DND-41 (cell line): ENCODE measurements around the gene GRIN2A.

Source experiments
- ATAC-seq: fragments of 200-7000 bp; cut with Tn5 transposase; 3 replicates; pipeline ENCODE4 v1.9.1; 2021; ENCODE audit warnings: low read depth; ENCODE audit not compliant: insufficient read depth
- DNase-seq: peaks from one replicate; pipeline ENCODE4 v3.0.0-alpha.2; 2020
- H2AFZ ChIP-seq: 2 replicates; pipeline ENCODE4 v1.6.0; 2012; ENCODE audit warnings: low read depth, low read length
- H3K27ac ChIP-seq: 2 replicates; pipeline ENCODE4 v1.5.1; 2012; ENCODE audit warnings: low read length, inconsistent platforms
- H3K27me3 ChIP-seq: fragments of 200-600 bp; sonication (generic); 2 replicates; pipeline ENCODE4 v1.6.0; 2012; ENCODE audit warnings: low read length, mild to moderate bottlenecking, inconsistent platforms; ENCODE audit not compliant: insufficient read depth, poor library complexity
- H3K36me3 ChIP-seq: 2 replicates; pipeline ENCODE4 v1.5.1; 2012; ENCODE audit warnings: low read length, inconsistent platforms; ENCODE audit not compliant: insufficient read depth
- H3K4me1 ChIP-seq: 2 replicates; pipeline ENCODE4 v1.5.1; 2012; ENCODE audit warnings: mild to moderate bottlenecking, low read length; ENCODE audit not compliant: insufficient read depth
- H3K4me2 ChIP-seq: 2 replicates; pipeline ENCODE4 v1.6.0; 2012; ENCODE audit warnings: mild to moderate bottlenecking, moderate library complexity, low read length, inconsistent platforms; ENCODE audit not compliant: insufficient read depth
- H3K4me3 ChIP-seq, 2 experiments: fragments of 200-600 bp in 1 of 2; shearing (Covaris generic) in 1 of 2; 2 replicates each; pipeline ENCODE4 v1.5.1; 2012 to 2016; ENCODE audit warnings: inconsistent platforms in 2 of 2, low read length in 2 of 2, mild to moderate bottlenecking in 2 of 2, low read depth in 1 of 2, moderate library complexity in 1 of 2
- H3K79me2 ChIP-seq: 2 replicates; pipeline ENCODE4 v1.6.0; 2012; ENCODE audit warnings: low read length, inconsistent platforms; ENCODE audit not compliant: insufficient read depth
- H3K9ac ChIP-seq: 2 replicates; pipeline ENCODE4 v1.6.0; 2012; ENCODE audit warnings: low read depth, mild to moderate bottlenecking, inconsistent platforms, low read length, moderate library complexity
- H3K9me3 ChIP-seq: 2 replicates; pipeline ENCODE4 v1.5.1; 2012; ENCODE audit warnings: low read length, moderate library complexity, mild to moderate bottlenecking, inconsistent platforms; ENCODE audit not compliant: insufficient read depth, severe bottlenecking
- H4K20me1 ChIP-seq: 2 replicates; pipeline ENCODE4 v1.6.0; 2012; ENCODE audit warnings: low read length; ENCODE audit not compliant: insufficient read depth
- EZH2 ChIP-seq: IDR thresholded peaks from 3 replicates; pipeline ENCODE4 v1.6.1; 2012; ENCODE audit warnings: borderline replicate concordance, low read depth, mild to moderate bottlenecking, moderate library complexity, low read length, inconsistent platforms; ENCODE audit not compliant: severe bottlenecking
- TF ChIP-seq, protein P1 (sequence below): IDR thresholded peaks from 2 replicates; pipeline ENCODE4 v1.5.1; 2012; ENCODE audit warnings: borderline replicate concordance, low read length, moderate library complexity, mild to moderate bottlenecking; ENCODE audit not compliant: poor library complexity, severe bottlenecking; ENCODE audit errors: extremely low read depth

Gene GRIN2A

DNA sequence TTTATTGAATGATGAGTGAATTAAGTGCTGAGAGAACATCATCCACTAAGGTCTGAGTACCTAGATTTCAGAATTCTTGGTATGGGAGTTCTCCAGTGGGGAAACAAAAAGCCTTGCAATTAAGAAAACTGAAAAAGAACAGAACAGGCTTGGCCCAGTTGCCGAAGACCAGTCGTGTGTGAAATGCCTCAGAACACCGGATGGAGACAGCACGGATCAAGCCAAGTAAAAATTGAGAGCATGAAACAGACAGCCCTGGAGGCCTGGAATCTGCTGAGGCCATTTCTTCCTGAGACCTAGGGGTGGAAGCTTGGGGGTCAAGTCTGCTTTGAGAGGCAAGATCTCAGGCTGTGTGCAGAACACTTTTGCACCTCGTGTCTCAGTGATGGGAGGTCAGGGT, 43.3 kb downstream of the GRIN2A start:
- Histone ChIP-seq H3K9ac (no peak overlapping the region), H3K27me3 (no peaks in the 10 kb centered on the region), H3K4me3 (no peak overlapping the region), H2AFZ (no peak overlapping the region), H3K36me3 (no peaks in the 10 kb centered on the region), H3K4me1 (no peaks in the 10 kb centered on the region), H3K79me2 (no peaks in the 10 kb centered on the region), H3K9me3 (no peaks in the 10 kb centered on the region), H3K27ac (no peak overlapping the region), H3K4me2 (no peak overlapping the region), H4K20me1 (no peaks in the 10 kb centered on the region)
- no peak for TF ChIP-seq EZH2
- TF ChIP-seq, protein P1, sequence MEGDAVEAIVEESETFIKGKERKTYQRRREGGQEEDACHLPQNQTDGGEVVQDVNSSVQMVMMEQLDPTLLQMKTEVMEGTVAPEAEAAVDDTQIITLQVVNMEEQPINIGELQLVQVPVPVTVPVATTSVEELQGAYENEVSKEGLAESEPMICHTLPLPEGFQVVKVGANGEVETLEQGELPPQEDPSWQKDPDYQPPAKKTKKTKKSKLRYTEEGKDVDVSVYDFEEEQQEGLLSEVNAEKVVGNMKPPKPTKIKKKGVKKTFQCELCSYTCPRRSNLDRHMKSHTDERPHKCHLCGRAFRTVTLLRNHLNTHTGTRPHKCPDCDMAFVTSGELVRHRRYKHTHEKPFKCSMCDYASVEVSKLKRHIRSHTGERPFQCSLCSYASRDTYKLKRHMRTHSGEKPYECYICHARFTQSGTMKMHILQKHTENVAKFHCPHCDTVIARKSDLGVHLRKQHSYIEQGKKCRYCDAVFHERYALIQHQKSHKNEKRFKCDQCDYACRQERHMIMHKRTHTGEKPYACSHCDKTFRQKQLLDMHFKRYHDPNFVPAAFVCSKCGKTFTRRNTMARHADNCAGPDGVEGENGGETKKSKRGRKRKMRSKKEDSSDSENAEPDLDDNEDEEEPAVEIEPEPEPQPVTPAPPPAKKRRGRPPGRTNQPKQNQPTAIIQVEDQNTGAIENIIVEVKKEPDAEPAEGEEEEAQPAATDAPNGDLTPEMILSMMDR = no peak
- no peak for DNase-seq
- ATAC-seq = no peak

DNA sequence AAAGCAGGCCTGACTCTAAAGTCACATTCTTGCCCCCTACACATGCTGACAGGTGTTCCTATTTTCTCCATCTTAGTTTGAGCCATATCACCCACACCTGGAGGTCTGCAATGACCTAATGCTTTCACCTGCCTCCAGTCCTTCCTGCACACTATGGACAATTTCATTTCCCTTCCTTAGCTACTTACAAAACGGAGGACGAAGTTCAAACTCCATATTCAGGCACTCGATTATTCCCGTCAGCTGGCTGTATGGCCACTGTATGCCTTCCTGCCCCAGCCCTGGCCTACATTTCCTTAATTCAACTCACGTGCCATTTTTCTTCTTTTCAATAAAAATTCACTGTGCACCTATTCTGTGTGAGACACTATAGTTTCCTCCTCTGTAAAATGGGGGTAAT, 44.9 kb downstream of the GRIN2A start:
- no peaks in the 10 kb centered on the region for H3K4me1 ChIP-seq
- no peak overlapping the region for H3K27ac ChIP-seq
- DNase-seq (no peak), ATAC-seq (no peak)
- H3K9me3 ChIP-seq = no peaks in the 10 kb centered on the region
- no peaks in the 10 kb centered on the region for H3K36me3 ChIP-seq
- H4K20me1 ChIP-seq = no peaks in the 10 kb centered on the region
- no peak overlapping the region for H3K9ac ChIP-seq
- H2AFZ ChIP-seq = no peak overlapping the region
- no peak overlapping the region for H3K4me2 ChIP-seq
- H3K79me2 ChIP-seq = no peaks in the 10 kb centered on the region
- no peak for TF ChIP-seq EZH2
- TF ChIP-seq, protein P1 = no peak
- H3K27me3 ChIP-seq = no peaks in the 10 kb centered on the region
- H3K4me3 ChIP-seq = no peak overlapping the region

DNA sequence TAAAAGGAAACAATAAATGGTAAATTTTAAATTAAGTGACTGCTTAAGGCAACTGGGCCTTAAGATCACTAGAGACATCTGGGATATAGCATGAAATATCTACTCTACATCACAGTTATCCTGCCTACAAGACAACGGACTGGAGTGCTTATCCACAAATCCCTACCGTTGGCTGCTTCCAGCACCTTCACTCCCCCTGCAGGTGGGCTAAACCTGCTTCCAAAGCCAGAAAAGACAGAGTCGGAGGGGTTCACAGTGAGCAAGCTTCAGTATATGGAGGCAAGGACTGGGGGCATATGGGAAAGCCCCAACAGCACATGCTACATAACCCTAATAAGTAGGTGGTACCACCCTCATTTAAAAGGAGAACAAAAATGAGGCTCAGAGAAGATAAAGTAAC, 45.3 kb downstream of the GRIN2A start:
- DNase-seq (no peak), ATAC-seq (no peak)
- H3K4me2 ChIP-seq = no peak overlapping the region
- H3K27ac ChIP-seq = no peak overlapping the region
- no peak overlapping the region for H3K4me3 ChIP-seq
- TF ChIP-seq, protein P1 = no peak
- no peak for TF ChIP-seq EZH2
- no peaks in the 10 kb centered on the region for H3K79me2 ChIP-seq
- H2AFZ ChIP-seq = no peak overlapping the region
- H3K36me3 ChIP-seq = no peaks in the 10 kb centered on the region
- no peaks in the 10 kb centered on the region for H3K27me3 ChIP-seq
- no peaks in the 10 kb centered on the region for H4K20me1 ChIP-seq
- H3K4me1 ChIP-seq = no peaks in the 10 kb centered on the region
- no peaks in the 10 kb centered on the region for H3K9me3 ChIP-seq
- H3K9ac ChIP-seq = no peak overlapping the region

DNA sequence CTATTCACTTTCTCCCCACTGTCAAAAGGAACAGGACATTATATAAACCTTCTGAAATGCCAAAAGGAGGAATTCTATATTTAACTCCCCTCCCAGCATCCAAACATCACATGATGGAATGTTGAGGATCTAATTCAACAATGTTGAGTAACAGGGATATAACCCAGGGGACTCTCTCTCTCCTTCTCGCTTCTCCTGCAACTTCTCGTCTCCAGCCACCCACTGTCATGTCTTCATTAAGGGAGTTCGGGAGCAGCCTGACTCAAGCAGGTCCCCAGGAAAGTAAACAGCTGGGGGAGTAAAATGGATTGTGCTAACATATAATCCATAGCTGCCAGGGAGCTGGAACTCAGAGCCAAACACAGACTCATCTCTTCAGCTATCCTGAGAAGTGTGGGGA, 51.7 kb downstream of the GRIN2A start:
- Histone ChIP-seq H3K4me2 (no peak overlapping the region), H3K9ac (no peak overlapping the region), H3K4me1 (no peaks in the 10 kb centered on the region), H2AFZ (no peak overlapping the region), H3K79me2 (no peaks in the 10 kb centered on the region), H3K27me3 (no peaks in the 10 kb centered on the region), H3K27ac (no peak overlapping the region), H3K36me3 (no peaks in the 10 kb centered on the region), H3K9me3 (no peaks in the 10 kb centered on the region), H3K4me3 (no peak overlapping the region), H4K20me1 (no peaks in the 10 kb centered on the region)
- TF ChIP-seq, protein P1 = no peak
- TF ChIP-seq EZH2 = no peak
- no peak for DNase-seq
- no peak for ATAC-seq
